HG03432 (cell line): ENCODE measurements around the gene ZNF134.

ENCODE experiments used
- ATAC-seq: cut with Tn5 transposase; IDR thresholded peaks from one replicate; pipeline ENCODE4 v1.9.1; 2021; ENCODE audit warnings: mild to moderate bottlenecking, moderate library complexity; ENCODE audit not compliant: unreplicated experiment

ZNF134 gene

DNA sequence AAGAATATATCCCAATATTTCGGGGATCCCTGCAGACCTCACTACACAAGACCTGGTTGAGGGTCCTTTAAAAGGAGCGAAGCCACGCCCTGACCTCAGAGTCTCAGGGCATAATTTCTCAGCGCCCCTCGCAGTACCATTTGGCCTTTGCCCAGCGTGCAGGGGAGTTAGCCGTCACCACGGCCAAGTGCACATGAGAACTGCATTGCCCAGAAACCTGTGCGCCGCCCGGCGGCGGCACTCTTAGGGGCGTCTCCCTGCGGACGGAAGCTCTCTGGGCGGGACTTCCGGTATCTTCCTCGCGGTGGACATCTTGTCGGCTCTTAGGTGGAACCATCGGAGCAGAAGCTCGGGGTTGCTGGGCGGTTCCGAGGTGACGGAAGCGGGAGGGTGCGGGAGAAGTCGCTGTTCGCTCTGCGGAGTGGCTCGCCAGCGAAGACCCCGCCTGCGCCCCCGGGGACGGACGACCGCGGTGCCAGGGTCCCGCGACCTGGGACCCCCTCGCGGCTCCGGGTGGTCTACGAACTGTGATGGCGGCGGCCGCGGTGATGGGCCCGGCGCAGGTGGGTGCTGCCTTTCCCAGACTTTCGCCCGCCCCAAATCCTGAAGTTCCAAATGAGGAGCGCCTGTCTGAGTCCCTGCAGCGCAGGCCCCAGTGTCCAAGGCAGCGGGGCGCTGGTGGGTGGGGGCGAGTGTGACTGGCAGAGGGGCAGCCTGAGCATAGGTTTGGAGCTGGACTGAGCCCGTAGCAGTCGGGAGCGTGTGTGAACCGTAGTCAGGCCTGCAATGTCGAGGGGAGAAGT is at the start of gene ZNF134:
Gene ZNF134, plus strand, starts transcription at position 302 of the 803 bp plus-strand sequence. CDS start 5,227 bp downstream, outside the sequence.
- peak; percentile 98 for ATAC-seq

DNA sequence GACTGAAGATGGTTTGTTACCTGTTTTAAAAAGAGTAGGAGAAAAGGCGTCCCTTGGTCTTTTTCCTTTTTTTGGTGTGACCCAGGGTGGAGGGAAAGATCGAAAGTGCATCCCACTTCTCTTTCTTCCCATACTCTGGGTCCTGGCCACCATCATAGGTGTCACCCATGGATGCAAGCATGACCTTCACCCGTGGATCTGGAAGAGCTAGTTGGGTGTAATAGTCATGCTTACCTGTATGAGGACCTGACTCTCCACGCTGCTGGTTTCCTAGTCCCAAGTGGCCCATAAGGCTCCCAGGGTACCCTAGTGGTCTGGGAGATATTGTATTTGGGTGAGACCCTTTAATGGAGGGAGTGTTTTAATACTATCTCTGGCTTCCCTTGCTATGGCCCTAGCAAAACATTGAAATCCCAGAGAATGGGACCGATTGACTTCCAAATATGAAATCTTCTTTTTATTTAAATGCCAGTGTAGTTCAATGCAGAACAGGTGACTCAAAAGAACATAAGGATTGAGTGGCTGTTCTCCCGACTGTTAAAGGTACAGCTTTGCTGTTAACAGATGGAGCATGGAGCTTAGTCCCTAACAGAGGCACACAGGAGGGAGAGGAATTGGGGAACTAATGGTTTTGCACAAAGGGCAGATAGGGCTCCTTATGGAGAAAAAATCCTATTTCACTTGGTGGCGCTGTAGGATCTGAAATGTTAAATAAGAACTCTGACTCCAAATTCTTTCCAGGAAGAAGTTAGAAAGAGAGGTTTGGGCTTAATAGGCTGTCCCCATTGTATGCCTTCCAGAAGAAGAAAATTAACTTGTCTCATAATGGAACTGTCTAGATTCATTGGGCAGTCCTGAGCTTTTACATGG is 47.4 kb upstream of the ZNF134 start:
- ATAC-seq: no peak

- ATAC-seq: no peak
Measured at GRCh38 chr19:57570707-57571106, 43.3 kb upstream of the ZNF134 start.

DNA sequence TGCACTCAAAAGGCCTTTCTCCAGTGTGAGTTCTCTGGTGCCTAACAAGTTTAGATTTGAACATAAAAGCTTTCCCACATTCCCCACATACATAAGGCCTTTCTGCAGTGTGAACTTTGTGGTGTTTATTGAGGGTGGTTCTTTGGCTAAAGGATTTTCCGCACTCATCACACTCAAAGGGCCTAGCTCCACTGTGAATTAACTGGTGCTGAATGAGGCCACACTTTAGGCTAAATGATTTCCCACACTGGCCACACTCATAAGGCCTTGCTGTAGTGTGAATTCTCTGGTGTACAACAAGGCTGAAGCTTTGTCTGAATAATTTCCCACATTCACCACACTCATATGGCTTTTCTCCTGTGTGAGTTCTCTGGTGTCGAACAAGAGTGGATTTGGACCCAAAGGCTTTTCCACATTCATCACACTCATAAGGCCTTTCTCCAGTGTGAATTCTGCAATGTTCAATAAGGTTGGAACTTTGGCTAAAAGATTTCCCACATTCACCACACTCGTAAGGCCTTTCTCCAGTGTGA is 41.6 kb upstream of the ZNF134 start:
- ATAC-seq: no peak

GRCh38 chr19:57576661-57577060 is 37.4 kb upstream of the ZNF134 start:
- no peak for ATAC-seq

DNA sequence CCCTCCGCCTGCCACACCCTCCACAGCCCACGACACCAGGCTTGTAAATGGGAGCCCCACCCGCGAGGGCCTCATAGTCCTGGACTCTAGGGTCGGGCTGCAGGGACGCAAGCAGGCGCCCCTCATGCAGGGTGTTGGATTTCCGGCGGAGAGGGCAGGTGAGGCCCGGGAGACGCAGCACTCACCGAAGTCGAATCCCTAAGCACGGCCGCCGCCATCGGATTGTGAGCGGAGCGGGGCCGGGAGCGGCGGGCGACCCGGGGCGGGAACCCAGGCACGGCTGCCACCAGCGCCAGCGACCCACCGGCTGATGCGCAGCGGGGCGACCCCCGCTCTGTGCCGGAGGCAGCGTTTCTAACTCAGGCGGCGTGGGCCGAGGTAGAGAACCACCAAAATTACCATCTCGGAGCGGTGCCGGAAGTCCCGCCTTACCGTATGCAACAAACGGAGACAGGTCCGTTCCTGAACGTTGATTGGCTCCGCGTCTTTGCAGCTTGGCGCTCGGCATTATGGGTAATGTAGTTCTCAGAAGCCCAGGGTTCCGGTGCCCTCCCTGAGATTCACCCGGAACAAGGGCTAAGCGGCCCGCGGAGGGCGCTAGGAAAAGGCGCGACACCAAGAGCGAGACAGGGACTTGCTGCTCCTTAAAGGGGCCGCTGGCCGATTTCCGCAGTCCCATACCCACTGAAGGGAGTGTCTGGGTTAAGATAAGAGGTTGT is 35.4 kb upstream of the ZNF134 start, which contains the start of gene ZNF416:
Gene ZNF416, minus strand, starts transcription at position 425 of the 719 bp plus-strand sequence. Its CDS starts 207 bp downstream, at position 218.
- peak; percentile 93 for ATAC-seq

GRCh38 chr19:57583104-57583520 is 30.9 kb upstream of the ZNF134 start:
- no peak for ATAC-seq

DNA sequence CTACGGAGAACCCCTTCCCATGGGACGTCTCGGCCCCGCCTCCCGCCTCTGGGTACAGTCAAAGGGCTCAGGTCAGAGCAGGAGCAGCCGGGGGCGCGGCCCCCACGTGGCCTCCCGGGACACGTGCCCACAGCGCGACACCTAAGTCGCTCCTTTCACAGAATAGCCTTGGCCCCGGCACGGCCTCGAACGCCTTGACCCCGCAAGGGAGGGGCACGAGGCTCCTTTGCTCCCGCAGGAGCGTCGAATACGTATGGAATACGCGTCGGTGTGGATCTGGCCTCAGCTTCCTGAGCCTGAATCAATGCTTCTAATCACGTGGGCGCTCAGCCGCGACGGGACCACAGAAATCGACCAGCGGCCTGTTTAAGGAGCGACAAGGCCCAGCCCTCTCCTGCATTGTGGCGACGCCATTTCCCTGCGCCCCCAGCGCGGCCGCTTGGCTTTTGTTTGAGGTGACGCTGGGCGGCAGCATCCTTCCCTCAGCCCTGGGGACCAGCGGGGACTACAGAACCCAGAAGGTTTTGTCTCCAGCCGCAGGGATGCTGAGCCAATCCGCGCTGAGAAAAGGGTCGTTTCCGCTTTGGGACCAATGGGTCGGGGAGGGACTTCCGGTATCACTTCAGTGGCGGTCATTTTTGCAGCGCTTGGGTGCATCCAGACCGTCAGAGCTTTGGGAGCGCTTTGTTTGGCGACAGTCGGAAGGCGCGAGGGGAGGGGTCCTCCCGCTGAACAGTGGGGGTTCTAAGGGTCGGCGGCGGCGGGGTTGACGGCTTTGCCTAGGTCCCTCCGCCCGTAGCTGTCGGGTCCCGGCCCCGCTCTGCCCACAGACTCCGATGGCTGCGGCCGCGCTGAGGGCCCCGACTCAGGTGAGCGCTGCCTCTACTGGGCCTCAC is 30.3 kb upstream of the ZNF134 start, which contains the start of gene ZIK1:
Gene ZIK1, plus strand, starts transcription at position 625 of the 896 bp plus-strand sequence. Its CDS starts 212 bp downstream, at position 837.
- ATAC-seq: peak; percentile 79

DNA sequence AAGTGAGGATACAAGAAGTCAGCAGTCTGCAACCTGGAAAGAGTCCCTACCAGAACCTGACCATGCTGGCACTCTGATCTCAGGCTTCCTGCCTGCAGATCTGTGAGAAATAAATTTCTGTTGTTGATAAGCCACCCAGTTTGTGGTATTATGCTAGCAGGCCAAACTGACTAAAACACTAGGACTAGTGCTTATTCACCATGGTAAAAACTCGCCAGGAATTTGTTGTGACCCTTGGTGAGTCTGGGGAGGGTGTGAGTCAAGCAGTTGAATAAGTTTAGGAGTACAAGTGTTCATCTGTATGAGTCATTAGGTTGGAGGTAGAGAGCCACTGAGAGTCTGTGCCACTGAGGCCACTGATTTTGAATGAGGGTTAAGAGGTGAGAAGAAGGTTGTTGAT is 26.5 kb upstream of the ZNF134 start:
- ATAC-seq: no peak

GRCh38 chr19:57599377-57599760 is 14.7 kb upstream of the ZNF134 start:
- peak; percentile 36 for ATAC-seq

DNA sequence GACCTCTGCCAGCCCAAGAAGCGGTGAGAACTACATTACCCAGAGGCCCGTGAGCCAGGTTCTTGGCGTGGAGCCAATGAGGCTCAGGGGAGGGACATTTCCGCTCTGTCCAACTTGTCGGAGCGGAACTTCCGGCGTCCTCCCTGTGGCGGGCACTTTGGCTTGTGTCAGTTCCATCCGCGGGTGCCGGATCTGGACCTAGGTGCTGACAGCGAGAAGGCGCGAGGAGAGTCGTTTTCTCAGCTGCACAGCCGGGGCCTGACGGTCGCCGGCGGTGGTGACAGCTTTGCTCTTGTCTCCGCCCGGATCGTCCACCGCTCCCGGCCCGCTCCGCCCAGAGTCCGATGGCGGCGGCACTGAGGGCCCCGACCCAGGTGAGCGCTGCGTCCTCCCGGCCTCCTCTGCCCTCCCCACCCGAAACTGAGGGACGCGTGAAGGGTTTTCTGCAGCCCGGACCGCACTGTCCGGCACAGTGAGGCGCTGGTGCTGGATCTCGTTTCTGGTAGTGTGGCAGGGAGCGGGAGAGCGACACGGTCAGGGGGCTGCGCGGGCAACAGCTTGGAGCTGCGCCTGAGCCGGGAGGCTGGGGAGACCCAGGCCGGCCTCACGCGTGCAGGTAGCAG is 14.2 kb upstream of the ZNF134 start, which contains the start of gene ZNF530:
Gene ZNF530, plus strand, starts transcription at position 125 of the 623 bp plus-strand sequence. CDS start 4,461 bp downstream, outside the sequence.
- peak; percentile 95 for ATAC-seq

DNA sequence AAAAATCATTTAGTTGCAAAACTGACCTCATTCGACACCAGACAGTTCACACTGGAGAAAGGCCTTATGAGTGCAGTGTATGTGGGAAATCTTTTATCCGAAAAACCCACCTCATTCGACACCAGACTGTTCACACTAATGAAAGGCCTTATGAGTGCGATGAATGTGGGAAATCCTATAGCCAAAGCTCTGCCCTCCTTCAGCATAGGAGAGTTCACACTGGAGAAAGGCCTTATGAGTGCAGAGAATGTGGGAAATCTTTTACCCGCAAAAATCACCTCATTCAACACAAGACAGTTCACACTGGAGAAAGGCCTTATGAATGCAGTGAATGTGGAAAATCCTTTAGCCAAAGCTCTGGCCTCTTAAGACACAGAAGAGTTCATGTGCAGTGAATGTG is 7.1 kb upstream of the ZNF134 start:
- no peak for ATAC-seq

DNA sequence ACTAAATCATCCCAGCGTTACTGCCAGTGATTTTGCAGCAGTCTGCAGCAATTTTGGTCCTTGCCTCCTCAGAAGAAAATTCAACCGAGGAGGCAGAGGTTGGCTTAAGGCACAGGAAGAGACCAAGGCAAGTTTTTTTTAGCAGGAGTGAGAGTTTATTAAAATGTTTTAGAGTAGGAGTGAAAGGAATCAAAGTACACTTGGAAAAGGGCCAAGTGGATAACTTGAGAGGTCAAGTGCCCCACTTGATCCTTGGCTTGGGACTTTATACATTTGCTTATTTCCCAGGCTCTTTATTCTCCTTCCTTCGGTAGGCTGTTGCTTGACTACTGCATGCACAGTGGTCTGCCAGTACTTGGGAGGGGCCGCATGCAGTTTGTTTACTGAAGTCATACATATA is 2.9 kb upstream of the ZNF134 start:
- no peak for ATAC-seq

- no peak for ATAC-seq
Measured at GRCh38 chr19:57615346-57615745, 1.3 kb downstream of the ZNF134 start.

GRCh38 chr19:57620673-57621348 is 6.8 kb downstream of the ZNF134 start:
- ATAC-seq: no peak

DNA sequence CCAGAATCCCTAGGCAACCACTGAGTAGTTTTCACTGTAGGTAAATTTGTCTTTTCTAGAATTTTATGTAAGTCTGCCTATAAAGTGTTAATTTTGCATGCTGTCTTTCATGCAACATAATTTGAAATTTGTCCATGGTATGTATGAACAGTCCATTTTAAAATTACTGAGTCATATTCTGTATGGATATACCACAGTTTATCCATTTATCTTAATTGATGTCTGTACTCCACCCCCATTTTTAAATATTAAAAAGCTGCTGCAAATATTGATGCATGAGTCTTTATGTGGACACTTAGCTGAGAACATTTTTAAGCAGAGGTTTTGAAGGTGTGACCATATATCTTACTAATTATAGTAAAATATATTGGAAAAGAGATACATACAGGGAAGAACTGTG is 9.0 kb downstream of the ZNF134 start:
- no peak for ATAC-seq

DNA sequence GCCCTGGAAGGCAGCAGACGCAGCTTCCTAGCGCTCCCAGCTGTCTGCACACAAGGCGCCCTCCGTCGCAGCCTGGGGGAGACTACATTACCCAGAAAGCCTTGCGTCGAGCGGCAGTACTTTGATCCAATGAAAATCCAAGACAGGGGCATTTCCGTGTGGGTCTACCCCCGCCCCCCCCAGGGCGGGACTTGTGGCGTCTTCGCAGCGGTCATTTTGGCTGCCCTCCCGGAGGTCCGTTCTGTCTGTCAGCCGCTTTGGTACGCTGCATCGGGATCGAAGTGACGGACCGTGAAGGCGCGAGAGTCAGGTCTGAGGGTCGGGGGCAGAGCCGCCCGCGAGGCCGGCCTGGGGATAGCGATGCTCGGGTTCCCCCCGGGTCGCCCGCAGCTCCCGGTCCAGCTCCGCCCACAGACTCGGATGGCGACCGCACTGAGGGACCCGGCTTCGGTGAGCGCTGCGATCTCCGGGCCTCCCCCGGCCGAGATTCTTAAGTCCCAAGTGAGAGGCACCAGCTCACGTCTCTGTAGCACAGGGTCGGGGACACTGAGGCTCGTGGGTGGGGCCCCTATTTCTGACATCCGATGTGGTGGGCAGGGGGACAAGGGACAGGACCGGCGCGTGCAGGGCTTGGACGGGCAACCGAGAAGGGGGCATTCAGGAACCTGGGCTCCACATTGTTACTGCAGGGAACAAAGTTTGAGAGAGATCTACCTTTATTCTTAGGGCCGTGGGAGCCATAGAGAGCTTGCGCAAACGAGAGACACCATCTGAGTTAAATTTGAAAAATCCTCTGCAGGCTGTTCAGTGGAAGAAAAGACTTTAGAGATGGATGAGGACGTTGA is 19.2 kb downstream of the ZNF134 start, which contains the start of gene ZNF211:
Gene ZNF211, plus strand, starts transcription at position 182 of the 845 bp plus-strand sequence. Its CDS starts 179 bp downstream, at position 361.
- peak; percentile 95 for ATAC-seq

DNA sequence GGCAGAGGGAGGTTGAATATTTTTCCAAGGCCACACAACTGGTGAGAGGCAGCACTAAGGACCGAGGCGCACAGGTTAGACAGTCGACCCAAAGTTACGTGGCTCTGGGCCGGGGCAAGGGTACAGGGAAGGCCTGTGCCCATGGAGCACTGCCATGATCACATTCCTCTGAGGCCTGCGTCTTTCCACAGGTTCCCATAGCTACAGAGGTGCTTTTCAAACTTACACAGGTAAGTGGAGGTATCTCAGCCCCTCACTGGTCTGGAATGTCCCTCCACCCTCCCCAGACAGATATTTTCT is 19.7 kb downstream of the ZNF134 start:
- no peak for ATAC-seq
